Hepatocyte (in vitro differentiated cells): Measurements from ENCODE around the gene APOB. TPM values are rescaled to one million over a fixed set of nuclear protein-coding genes. Genes with fewer than 3 reads are reported as not detected.

ENCODE experiments used
- DNase-seq: peaks from one replicate; pipeline ENCODE4 v3.0.0-alpha.2; 2016; ENCODE audit warnings: low spot score
- H2AFZ ChIP-seq: fragments of 200-600 bp; sonication (generic); 2 replicates; pipeline ENCODE4 v1.6.0; 2016; ENCODE audit warnings: antibody characterized with exemption, mild to moderate bottlenecking
- H3K27ac ChIP-seq: fragments of 200-600 bp; sonication (generic); 2 replicates; pipeline ENCODE4 v1.5.1; 2016; ENCODE audit warnings: mild to moderate bottlenecking
- H3K27me3 ChIP-seq: fragments of 200-600 bp; sonication (generic); 2 replicates; pipeline ENCODE4 v1.6.1; 2016
- H3K36me3 ChIP-seq: fragments of 200-600 bp; sonication (generic); replicated peaks from 2 replicates; pipeline ENCODE4 v1.5.1; 2016; ENCODE audit warnings: low read depth; ENCODE audit not compliant: insufficient read depth
- H3K4me1 ChIP-seq: fragments of 200-600 bp; sonication (generic); 2 replicates; pipeline ENCODE4 v1.5.1; 2016; ENCODE audit warnings: mild to moderate bottlenecking, moderate library complexity; ENCODE audit not compliant: insufficient read depth
- H3K4me2 ChIP-seq: fragments of 200-600 bp; sonication (generic); 2 replicates; pipeline ENCODE4 v1.6.0; 2016
- H3K4me3 ChIP-seq: fragments of 200-600 bp; sonication (generic); 2 replicates; pipeline ENCODE4 v1.5.1; 2016; ENCODE audit warnings: mild to moderate bottlenecking
- H3K79me2 ChIP-seq: fragments of 200-600 bp; sonication (generic); 2 replicates; pipeline ENCODE4 v1.6.0; 2017; ENCODE audit warnings: mild to moderate bottlenecking
- H3K9me2 ChIP-seq: fragments of 200-600 bp; sonication (generic); replicated peaks from 2 replicates; pipeline ENCODE4 v1.6.0; 2017; ENCODE audit warnings: mild to moderate bottlenecking; ENCODE audit not compliant: insufficient read depth
- H3K9me3 ChIP-seq: fragments of 200-600 bp; sonication (generic); 2 replicates; pipeline ENCODE4 v1.5.1; 2016; ENCODE audit warnings: low read depth, mild to moderate bottlenecking
- H4K20me1 ChIP-seq: fragments of 200-600 bp; sonication (generic); 2 replicates; pipeline ENCODE4 v1.6.0; 2016; ENCODE audit warnings: mild to moderate bottlenecking; ENCODE audit not compliant: insufficient read depth, poor library complexity, severe bottlenecking
- EZH2 ChIP-seq: fragments of 200-600 bp; sonication (generic); IDR thresholded peaks from 2 replicates; pipeline ENCODE4 v1.6.1; 2016; ENCODE audit warnings: antibody characterized with exemption, mild to moderate bottlenecking, borderline replicate concordance
- EZH2phosphoT487 ChIP-seq: fragments of 200-600 bp; sonication (generic); IDR thresholded peaks from one replicate; pipeline ENCODE4 v1.6.1; 2018; ENCODE audit warnings: antibody characterized with exemption, mild to moderate bottlenecking, low read depth, moderate library complexity; ENCODE audit not compliant: unreplicated experiment, severe bottlenecking
- WGBS: methylation state at CpG from one replicate; pipeline ENCODE4 v1.1.6; 2016; ENCODE audit warnings: low lambda C conversion rate; ENCODE audit errors: missing lambda C conversion rate; 5-methylcytosine and 5-hydroxymethylcytosine counted together
- polyA plus RNA-seq: library from polyadenylated mRNA; unstranded; fragments of >200 nt; fragmentation: Nextera tagmentation; extraction: Ambion mirVana; gene quantifications from 2 replicates; pipeline ENCODE4 v1.2.1, GENCODE V29; 2016
- total RNA-seq: library from RNA; depleted of rRNA; stranded (reverse); fragments of >200 nt; gene quantifications from 2 replicates; pipeline ENCODE4 v1.2.3, GENCODE V29; 2014
- TF ChIP-seq, protein P1 (sequence below): fragments of 200-600 bp; sonication (generic); IDR thresholded peaks from 2 replicates; pipeline ENCODE4 v1.5.1; 2016; ENCODE audit warnings: antibody characterized with exemption, mild to moderate bottlenecking; ENCODE audit not compliant: poor library complexity

The APOB gene
- total and polyA plus RNA-seq, 2 experiments from 2014 or later, result 184 to 814 TPM

DNA sequence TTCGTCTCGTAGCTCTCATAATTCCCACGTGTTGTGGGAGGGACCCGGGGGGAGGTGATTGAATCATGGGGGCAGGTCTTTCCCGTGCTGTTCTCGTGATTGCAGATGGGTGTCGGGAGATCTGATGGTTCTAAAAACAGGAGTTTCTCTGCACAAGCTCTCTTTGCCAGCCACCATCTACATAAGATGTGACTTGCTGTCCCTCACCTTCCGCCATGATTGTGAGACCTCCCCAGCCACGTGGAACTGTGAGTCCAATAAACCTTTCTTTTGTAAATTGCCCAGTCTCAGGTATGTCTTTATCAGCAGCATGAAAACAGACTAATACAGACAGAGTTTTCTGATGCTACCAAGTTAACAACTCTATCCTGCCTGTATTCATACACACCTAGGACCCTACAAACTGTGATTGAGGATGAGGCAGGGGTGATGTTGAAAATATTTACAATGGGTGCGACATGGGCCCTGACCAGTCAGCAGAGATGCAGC is 3.9 kb downstream of the APOB start:
- Histone ChIP-seq H3K79me2 (no peaks in the 10 kb centered on the region), H3K9me2 (no peaks in the 10 kb centered on the region), H3K36me3 (no peaks in the 10 kb centered on the region), H4K20me1 (no peaks in the 10 kb centered on the region), H3K4me1 (peaks cover 6% of the 10 kb centered on the region), H3K9me3 (no peaks in the 10 kb centered on the region), H3K27me3 (no peaks in the 10 kb centered on the region), H3K4me2 (peak overlapping the region; percentile 81), H3K4me3 (no peak overlapping the region), H2AFZ (no peak overlapping the region), H3K27ac (no peak overlapping the region)
- 78% methylated on average over 10 of the region's 10 CpGs for WGBS
- DNase-seq, result no peak
- TF ChIP-seq, protein P1, sequence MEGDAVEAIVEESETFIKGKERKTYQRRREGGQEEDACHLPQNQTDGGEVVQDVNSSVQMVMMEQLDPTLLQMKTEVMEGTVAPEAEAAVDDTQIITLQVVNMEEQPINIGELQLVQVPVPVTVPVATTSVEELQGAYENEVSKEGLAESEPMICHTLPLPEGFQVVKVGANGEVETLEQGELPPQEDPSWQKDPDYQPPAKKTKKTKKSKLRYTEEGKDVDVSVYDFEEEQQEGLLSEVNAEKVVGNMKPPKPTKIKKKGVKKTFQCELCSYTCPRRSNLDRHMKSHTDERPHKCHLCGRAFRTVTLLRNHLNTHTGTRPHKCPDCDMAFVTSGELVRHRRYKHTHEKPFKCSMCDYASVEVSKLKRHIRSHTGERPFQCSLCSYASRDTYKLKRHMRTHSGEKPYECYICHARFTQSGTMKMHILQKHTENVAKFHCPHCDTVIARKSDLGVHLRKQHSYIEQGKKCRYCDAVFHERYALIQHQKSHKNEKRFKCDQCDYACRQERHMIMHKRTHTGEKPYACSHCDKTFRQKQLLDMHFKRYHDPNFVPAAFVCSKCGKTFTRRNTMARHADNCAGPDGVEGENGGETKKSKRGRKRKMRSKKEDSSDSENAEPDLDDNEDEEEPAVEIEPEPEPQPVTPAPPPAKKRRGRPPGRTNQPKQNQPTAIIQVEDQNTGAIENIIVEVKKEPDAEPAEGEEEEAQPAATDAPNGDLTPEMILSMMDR, result no peak
- TF ChIP-seq EZH2 (no peak), EZH2phosphoT487 (no peak)

DNA sequence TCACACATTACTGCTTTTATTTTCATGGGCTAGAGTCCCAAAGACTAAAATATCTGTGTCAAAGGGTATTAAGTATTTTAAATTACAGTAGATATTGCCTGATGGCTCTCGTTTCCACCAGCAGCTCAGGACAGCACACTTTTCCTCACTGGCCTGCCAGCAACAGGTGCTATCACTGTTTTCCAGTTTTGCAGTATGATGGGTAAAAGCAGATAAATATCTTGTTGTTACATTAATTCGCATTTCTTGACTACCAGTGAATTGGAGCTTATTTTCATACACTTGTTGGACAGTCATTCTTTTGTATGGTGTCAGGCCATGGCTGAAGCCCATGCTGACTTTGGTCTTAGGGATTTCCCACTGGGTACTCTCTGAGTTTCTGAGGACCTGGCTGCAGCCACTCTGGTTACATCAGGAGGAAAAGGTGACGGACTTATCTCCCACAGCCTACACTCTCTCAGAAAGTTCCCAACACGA is 4.8 kb downstream of the APOB start:
- WGBS, result 67% methylated on average over 4 of the region's 4 CpGs
- peak overlapping the region; percentile 34 for H3K4me2 ChIP-seq
- H3K9me3 ChIP-seq, result no peaks in the 10 kb centered on the region
- H3K36me3 ChIP-seq, result no peaks in the 10 kb centered on the region
- H3K27me3 ChIP-seq, result no peaks in the 10 kb centered on the region
- H3K4me3 ChIP-seq, result no peak overlapping the region
- TF ChIP-seq, protein P1, result no peak
- no peak for TF ChIP-seq EZH2phosphoT487
- TF ChIP-seq EZH2, result no peak
- DNase-seq, result no peak
- H3K27ac ChIP-seq, result no peak overlapping the region
- H3K9me2 ChIP-seq, result no peaks in the 10 kb centered on the region
- no peaks in the 10 kb centered on the region for H3K79me2 ChIP-seq
- no peaks in the 10 kb centered on the region for H4K20me1 ChIP-seq
- peaks cover 1% of the 10 kb centered on the region for H3K4me1 ChIP-seq
- no peak overlapping the region for H2AFZ ChIP-seq

DNA sequence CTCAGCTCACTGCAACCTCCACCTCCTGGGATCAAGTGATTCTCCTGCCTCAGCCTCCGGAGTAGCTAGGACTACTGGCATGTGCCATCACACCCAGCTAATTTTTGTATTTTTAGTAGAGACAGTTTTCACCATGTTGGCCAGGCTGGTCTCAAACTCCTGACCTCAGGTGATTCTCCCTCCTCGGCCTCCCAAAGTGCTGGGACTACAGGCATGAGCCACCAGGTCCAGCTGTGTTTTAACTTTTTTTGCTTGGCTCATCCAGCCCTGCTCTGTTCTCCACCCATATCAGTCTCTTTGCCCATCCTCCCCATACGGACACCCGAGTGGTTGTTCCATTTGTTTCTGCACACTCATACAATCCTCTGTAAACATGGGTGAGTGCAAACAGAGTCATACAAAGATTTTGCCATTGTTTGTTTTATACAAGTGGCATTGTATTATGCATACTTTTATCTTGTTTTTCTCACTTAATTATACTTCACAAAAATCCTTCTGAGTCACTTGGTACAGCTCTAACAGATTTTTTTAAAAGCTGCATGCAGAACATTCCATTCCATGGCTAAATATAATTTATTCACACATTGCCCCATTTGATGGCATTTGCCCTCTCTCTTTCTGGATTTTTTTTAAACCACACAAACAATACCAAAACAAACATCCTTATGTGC is 5.3 kb downstream of the APOB start:
- no peak for DNase-seq
- H3K27ac ChIP-seq, result no peak overlapping the region
- H3K9me2 ChIP-seq, result no peaks in the 10 kb centered on the region
- no peak overlapping the region for H2AFZ ChIP-seq
- no peaks in the 10 kb centered on the region for H3K27me3 ChIP-seq
- TF ChIP-seq, protein P1, result no peak
- TF ChIP-seq EZH2phosphoT487 (no peak), EZH2 (no peak)
- no peak overlapping the region for H3K4me2 ChIP-seq
- H3K9me3 ChIP-seq, result no peaks in the 10 kb centered on the region
- H3K4me3 ChIP-seq, result no peak overlapping the region
- no peaks in the 10 kb centered on the region for H4K20me1 ChIP-seq
- H3K4me1 ChIP-seq, result no peaks in the 10 kb centered on the region
- no peaks in the 10 kb centered on the region for H3K79me2 ChIP-seq
- H3K36me3 ChIP-seq, result no peaks in the 10 kb centered on the region
- WGBS, result 70% methylated on average over 4 of the region's 4 CpGs
